Fibroblast of pulmonary artery (primary cell): ENCODE data around the gene ARL14EP.

Experiments used
- DNase-seq: peaks from one replicate; pipeline ENCODE4 v3.0.0-alpha.2; 2010; ENCODE audit warnings: low read depth
- H3K4me3 ChIP-seq: replicated peaks from 2 replicates; pipeline ENCODE4 v1.5.1; 2011; ENCODE audit warnings: low read depth, mild to moderate bottlenecking, control low read depth, low read length, moderate library complexity
- TF ChIP-seq, protein P1 (sequence below): IDR thresholded peaks from 2 replicates; pipeline ENCODE4 v1.5.1; 2011; ENCODE audit warnings: mild to moderate bottlenecking, control low read depth, low read length, inconsistent platforms; ENCODE audit errors: missing control alignments

ARL14EP gene

DNA sequence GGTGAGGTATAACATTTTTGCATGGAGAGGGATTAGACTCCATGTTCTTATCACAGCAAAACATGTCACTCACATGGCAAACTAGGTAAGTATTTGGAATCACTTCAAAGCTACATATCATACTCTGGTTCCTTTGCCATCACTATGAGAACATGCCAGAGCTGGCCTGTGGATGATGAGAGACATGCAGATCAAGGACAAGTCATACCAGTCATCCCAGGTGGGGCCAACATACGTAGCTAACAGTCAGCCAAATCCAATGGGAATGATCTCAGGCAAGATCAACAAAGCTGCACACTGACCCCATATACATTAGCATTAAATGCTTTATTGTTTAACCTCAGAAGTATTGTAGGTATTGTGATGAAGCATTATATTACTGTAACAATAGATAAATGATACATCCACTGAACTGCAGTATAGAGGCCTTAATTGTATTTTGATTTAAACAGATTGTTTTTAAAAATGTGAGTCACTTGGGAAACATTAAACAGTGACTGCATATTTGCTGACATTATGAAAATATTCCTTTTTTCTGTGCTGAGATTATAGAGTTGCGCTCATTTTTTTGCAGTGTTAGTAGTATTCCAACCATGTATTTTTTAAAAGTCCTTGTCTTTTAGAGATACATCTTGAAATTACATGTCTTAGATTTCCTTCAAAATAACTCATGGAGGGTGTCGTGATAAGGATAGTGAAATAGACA is 37.3 kb upstream of the ARL14EP start:
- H3K4me3 ChIP-seq, result no peak overlapping the region
- TF ChIP-seq, protein P1, sequence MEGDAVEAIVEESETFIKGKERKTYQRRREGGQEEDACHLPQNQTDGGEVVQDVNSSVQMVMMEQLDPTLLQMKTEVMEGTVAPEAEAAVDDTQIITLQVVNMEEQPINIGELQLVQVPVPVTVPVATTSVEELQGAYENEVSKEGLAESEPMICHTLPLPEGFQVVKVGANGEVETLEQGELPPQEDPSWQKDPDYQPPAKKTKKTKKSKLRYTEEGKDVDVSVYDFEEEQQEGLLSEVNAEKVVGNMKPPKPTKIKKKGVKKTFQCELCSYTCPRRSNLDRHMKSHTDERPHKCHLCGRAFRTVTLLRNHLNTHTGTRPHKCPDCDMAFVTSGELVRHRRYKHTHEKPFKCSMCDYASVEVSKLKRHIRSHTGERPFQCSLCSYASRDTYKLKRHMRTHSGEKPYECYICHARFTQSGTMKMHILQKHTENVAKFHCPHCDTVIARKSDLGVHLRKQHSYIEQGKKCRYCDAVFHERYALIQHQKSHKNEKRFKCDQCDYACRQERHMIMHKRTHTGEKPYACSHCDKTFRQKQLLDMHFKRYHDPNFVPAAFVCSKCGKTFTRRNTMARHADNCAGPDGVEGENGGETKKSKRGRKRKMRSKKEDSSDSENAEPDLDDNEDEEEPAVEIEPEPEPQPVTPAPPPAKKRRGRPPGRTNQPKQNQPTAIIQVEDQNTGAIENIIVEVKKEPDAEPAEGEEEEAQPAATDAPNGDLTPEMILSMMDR, result no peak
- no peak for DNase-seq

DNA sequence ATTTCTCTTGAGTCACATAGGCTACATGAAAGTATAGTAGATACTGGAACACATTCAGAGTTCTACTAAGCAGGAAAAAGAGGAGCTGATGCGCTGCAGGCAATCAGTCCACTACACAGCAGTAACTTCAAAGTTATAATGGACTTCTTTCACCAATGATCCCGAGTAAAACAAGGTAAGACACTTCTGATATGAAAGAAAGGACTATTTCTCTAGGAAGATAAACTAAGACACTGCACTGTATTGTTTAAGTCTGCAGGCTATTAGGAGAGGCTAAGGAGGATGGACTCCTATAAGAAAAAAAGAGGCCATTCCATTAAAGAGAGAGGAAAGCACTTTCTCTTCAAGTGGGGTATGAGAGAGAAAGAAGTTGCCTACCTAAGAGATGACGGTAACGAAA is 31.6 kb upstream of the ARL14EP start:
- TF ChIP-seq, protein P1, result no peak
- H3K4me3 ChIP-seq, result no peak overlapping the region
- no peak for DNase-seq

DNA sequence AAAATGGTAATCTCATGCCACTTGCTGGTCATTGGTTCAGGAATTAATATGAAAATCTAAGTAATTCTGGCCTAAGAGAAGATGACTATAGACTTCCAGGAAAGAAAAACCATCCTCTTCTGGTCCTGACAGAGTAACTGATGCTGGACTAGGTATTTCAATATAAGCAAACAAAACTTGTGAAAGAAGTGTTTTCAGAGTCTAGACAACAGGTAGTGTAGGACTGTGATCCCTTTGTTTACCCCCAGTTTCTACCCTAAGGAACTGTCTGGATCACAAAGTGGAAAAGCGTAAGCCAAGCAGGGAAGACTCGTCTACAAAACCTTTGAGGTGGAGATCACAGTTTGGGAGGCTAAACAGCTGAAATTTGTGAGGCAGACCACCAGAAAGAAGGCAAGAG is 30.4 kb upstream of the ARL14EP start:
- TF ChIP-seq, protein P1, result no peak
- H3K4me3 ChIP-seq, result no peak overlapping the region
- no peak for DNase-seq

DNA sequence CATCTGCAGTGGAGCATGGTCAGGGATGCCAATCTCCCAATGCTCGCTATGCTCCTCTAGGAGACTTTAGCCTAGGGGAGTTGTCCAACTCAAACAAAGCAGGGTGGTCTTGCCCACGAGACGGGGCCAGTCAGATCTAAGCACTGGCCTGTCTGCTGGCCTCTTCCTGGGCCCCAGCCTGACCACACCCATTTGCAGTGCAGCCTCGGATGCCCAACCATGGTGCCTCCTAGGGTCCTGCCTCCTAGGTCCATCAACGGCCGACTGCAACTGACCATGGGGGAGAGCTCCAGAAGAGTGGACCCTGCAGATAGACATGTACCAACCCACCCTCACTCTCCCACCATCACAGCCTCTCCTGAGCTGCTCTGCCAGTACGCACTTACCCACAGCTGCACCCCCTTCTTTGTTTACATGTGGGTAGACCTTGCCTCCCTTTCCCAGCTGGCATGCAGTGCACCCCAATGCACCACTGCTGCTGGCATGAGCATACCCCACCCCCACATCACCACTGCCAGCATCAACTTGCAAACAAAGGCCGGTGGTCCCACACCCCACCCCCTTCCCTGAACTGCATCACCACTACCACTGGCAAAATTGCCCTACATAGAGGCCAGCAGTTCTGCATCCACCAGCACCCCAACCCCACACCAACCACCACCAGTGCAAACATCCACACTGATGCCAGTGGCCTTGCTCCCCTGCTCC is 27.6 kb upstream of the ARL14EP start:
- TF ChIP-seq, protein P1, result no peak
- DNase-seq, result no peak
- no peak overlapping the region for H3K4me3 ChIP-seq

DNA sequence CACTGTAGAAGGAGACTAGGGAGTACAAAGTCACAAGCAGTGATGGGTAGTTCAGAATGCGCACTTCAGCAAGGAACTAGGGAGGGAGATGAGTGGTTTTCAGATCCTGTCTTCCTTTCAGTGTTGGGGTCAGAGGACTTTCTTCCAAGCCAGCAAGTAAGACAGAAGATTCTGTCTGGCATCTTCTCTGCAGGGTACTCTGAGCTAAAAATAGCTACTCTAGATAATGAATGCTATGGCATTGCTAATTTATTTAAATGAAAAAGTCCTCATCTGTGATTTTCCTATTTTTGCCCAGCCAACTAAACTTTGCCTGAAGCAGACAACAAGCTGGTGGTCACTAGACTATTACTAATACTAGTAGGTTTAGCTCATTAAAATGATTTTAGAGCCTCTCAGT is 18.3 kb upstream of the ARL14EP start:
- TF ChIP-seq, protein P1, result no peak

DNA sequence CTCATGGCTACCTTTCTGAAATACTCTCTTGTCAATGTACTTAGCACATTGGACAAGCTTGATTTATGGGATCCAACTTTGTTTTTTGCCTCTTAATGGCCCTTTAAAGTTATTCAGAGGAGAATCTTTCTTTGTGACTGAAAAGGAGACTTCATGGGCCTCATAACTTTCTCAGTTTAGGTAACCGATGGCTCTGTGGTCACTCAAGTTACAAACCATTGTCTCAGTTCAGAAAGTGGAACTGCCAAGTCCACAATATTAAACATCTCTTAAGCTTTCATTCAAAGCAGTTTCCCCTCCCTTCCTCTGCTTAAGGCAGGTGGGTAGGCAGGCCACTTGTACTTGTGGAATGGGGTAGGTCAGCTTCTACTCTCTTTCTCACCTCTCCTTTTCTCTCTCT is 12.3 kb upstream of the ARL14EP start:
- TF ChIP-seq, protein P1, result no peak
- no peak for DNase-seq

More for the DNA sequence above, 18.3 kb upstream of the ARL14EP start:
- no peak for DNase-seq
- H3K4me3 ChIP-seq, result no peak overlapping the region

More for the DNA sequence above, 12.3 kb upstream of the ARL14EP start:
- no peak overlapping the region for H3K4me3 ChIP-seq
